H1 (cell line): Measurements from ENCODE around the gene FBXL16. TPM values are rescaled to one million over a fixed set of nuclear protein-coding genes. Genes with fewer than 3 reads are reported as not detected.
A peak's percentile ranks its signal among the peaks of the same experiment; 100 is the strongest.

Source experiments
- CTCF ChIA-PET: fragments of 300-600 bp; sonication (Branson Sonifier 250); formaldehyde crosslinking; loops from one replicate; lab custom pipeline; 2021; ENCODE audit not compliant: partially characterized antibody; lab: Charles Lee
- POLR2A ChIA-PET: fragments of 300-600 bp; sonication (Branson Sonifier 250); formaldehyde crosslinking; loops from one replicate; lab custom pipeline; 2021; ENCODE audit warnings: inconsistent platforms; ENCODE audit not compliant: partially characterized antibody; lab: Charles Lee
- DNase-seq, 2 experiments: peaks; one replicate each; pipeline versions ENCODE4 v3.0.0 to v3.0.0-alpha.2; 2010 to 2022; ENCODE audit warnings: low spot score in 2 of 2, low read depth in 1 of 2, mixed read lengths in 1 of 2
- FAIRE-seq: peaks from 2 replicates; lab custom pipeline; 2011; peaks lifted over from hg19 to GRCh38; lab: Jason Lieb, UNC
- H2AFZ ChIP-seq: 2 replicates; pipeline ENCODE4 v1.8.1; 2012; ENCODE audit warnings: low read length, inconsistent platforms
- H2AK5ac ChIP-seq: 2 replicates; pipeline ENCODE4 v1.6.1; 2013; ENCODE audit warnings: low read depth, low read length
- H2BK120ac ChIP-seq: replicated peaks from 2 replicates; pipeline ENCODE3; 2013; ENCODE audit warnings: low read depth, low read length, inconsistent platforms
- H2BK12ac ChIP-seq: 2 replicates; pipeline ENCODE4 v1.6.1; 2013; ENCODE audit warnings: low read depth, low read length
- H2BK15ac ChIP-seq: 2 replicates; pipeline ENCODE4 v1.6.1; 2013; ENCODE audit warnings: low read length
- H2BK20ac ChIP-seq: 2 replicates; pipeline ENCODE4 v1.6.1; 2013; ENCODE audit warnings: low read length
- H2BK5ac ChIP-seq: 2 replicates; pipeline ENCODE4 v1.6.1; 2013; ENCODE audit warnings: low read depth, low read length
- H3K14ac ChIP-seq: 2 replicates; pipeline ENCODE4 v1.6.1; 2013; ENCODE audit warnings: inconsistent platforms; ENCODE audit not compliant: insufficient read length
- H3K18ac ChIP-seq: 2 replicates; pipeline ENCODE4 v1.6.1; 2013; ENCODE audit warnings: low read length; ENCODE audit errors: extremely low read depth
- H3K23ac ChIP-seq: 2 replicates; pipeline ENCODE4 v1.6.1; 2013; ENCODE audit warnings: inconsistent platforms; ENCODE audit not compliant: insufficient read length
- H3K23me2 ChIP-seq: 2 replicates; pipeline ENCODE4 v1.6.1; 2013; ENCODE audit warnings: low read depth, low read length
- H3K27ac ChIP-seq: 2 replicates; pipeline ENCODE4 v1.6.1; 2011; ENCODE audit warnings: low read depth, low read length, inconsistent platforms
- H3K27me3 ChIP-seq, 4 experiments: replicated peaks in 1 of 4; 1 replicate in 1 of 4; 2 replicates in 3 of 4; pipeline versions ENCODE4 v1.6.1 to v1.8.1; 2011 to 2013; ENCODE audit warnings: low read length in 3 of 4, mild to moderate bottlenecking in 3 of 4, inconsistent platforms in 2 of 4, mixed read lengths in 2 of 4, moderate library complexity in 1 of 4; ENCODE audit not compliant: control insufficient read depth in 3 of 4, insufficient read depth in 3 of 4; ENCODE audit errors: extremely low read depth in 1 of 4
- H3K36me3 ChIP-seq, 4 experiments: 2 replicates each; pipeline versions ENCODE4 v1.6.1 to v1.8.1; 2011 to 2013; ENCODE audit warnings: mild to moderate bottlenecking in 4 of 4, low read length in 3 of 4, moderate library complexity in 2 of 4, control low read depth in 1 of 4, inconsistent platforms in 1 of 4; ENCODE audit not compliant: insufficient read depth in 4 of 4, control insufficient read depth in 2 of 4
- H3K4ac ChIP-seq: replicated peaks from 2 replicates; pipeline ENCODE3; 2013; ENCODE audit warnings: low read length, low read depth, mixed read lengths, inconsistent platforms; ENCODE audit not compliant: insufficient read length
- H3K4me1 ChIP-seq, 4 experiments: replicated peaks in 1 of 4; 1 replicate in 1 of 4; 2 replicates in 3 of 4; pipeline versions ENCODE4 v1.6.1 to v1.8.1; 2011 to 2013; ENCODE audit warnings: low read length in 3 of 4, inconsistent platforms in 2 of 4, mixed read lengths in 1 of 4; ENCODE audit not compliant: insufficient read depth in 4 of 4, control insufficient read depth in 3 of 4
- H3K4me2 ChIP-seq, 2 experiments: 2 replicates each; pipeline versions ENCODE4 v1.6.1 to v1.8.1; 2011 to 2013; ENCODE audit warnings: low read depth in 2 of 2, low read length in 2 of 2, control low read depth in 1 of 2, inconsistent platforms in 1 of 2, mild to moderate bottlenecking in 1 of 2; ENCODE audit not compliant: insufficient read depth in 1 of 2
- H3K4me3 ChIP-seq, 4 experiments: fragments of 200-600, 300-600 bp in 1 of 4; sonication (generic), shearing (Covaris generic), sonication (Bioruptor Twin) in 1 of 4; 2 replicates each; pipeline versions ENCODE4 v1.5.1 to v1.8.1; 2011 to 2016; ENCODE audit warnings: low read length in 4 of 4, low read depth in 3 of 4, control low read depth in 2 of 4, inconsistent platforms in 2 of 4, mild to moderate bottlenecking in 2 of 4, mixed read lengths in 1 of 4, moderate library complexity in 1 of 4; ENCODE audit not compliant: insufficient read depth in 2 of 4; ENCODE audit errors: extremely low read depth in 1 of 4
- H3K56ac ChIP-seq: replicated peaks from 2 replicates; pipeline ENCODE3; 2013; ENCODE audit warnings: low read depth, mild to moderate bottlenecking, mixed read lengths, low read length, inconsistent platforms; ENCODE audit not compliant: insufficient read length
- H3K79me1 ChIP-seq: 2 replicates; pipeline ENCODE4 v1.6.1; 2013; ENCODE audit warnings: low read depth, low read length, control low read depth
- H3K79me2 ChIP-seq, 2 experiments: 2 replicates each; pipeline versions ENCODE4 v1.6.1 to v1.8.1; 2012 to 2013; ENCODE audit warnings: low read length in 2 of 2, mild to moderate bottlenecking in 2 of 2, inconsistent platforms in 1 of 2; ENCODE audit not compliant: insufficient read depth in 2 of 2, control insufficient read depth in 1 of 2
- H3K9ac ChIP-seq, 4 experiments: replicated peaks in 1 of 4; 1 replicate in 1 of 4; 2 replicates in 3 of 4; pipeline versions ENCODE4 v1.6.1 to v1.8.1; 2011 to 2013; ENCODE audit warnings: low read depth in 3 of 4, low read length in 3 of 4, control low read depth in 2 of 4, mild to moderate bottlenecking in 2 of 4, moderate library complexity in 2 of 4, inconsistent platforms in 1 of 4; ENCODE audit errors: extremely low read depth in 1 of 4
- H3K9me3 ChIP-seq, 2 experiments: 2 replicates each; pipeline versions ENCODE4 v1.6.1 to v1.8.1; 2012 to 2013; ENCODE audit warnings: mild to moderate bottlenecking in 2 of 2, moderate library complexity in 2 of 2, control low read depth in 1 of 2, inconsistent platforms in 1 of 2, low read depth in 1 of 2, low read length in 1 of 2, mixed read lengths in 1 of 2; ENCODE audit not compliant: insufficient read depth in 2 of 2
- H4K20me1 ChIP-seq, 2 experiments: replicated peaks in 1 of 2; 2 replicates each; pipeline versions ENCODE3 to v1.8.1; 2011 to 2013; ENCODE audit warnings: inconsistent platforms in 2 of 2, low read length in 2 of 2, mild to moderate bottlenecking in 1 of 2; ENCODE audit not compliant: insufficient read depth in 2 of 2, control insufficient read depth in 1 of 2
- H4K5ac ChIP-seq: 2 replicates; pipeline ENCODE4 v1.6.1; 2013; ENCODE audit warnings: low read length, low read depth, mixed read lengths, inconsistent platforms; ENCODE audit not compliant: insufficient read length
- H4K8ac ChIP-seq: 2 replicates; pipeline ENCODE4 v1.8.0; 2013; ENCODE audit warnings: mild to moderate bottlenecking, moderate library complexity, low read length, inconsistent platforms; ENCODE audit not compliant: insufficient read depth; ENCODE audit errors: extremely low read depth
- H4K91ac ChIP-seq: replicated peaks from 2 replicates; pipeline ENCODE3; 2013; ENCODE audit warnings: low read length, mixed read lengths, inconsistent platforms; ENCODE audit not compliant: insufficient read length
- CBX8 ChIP-seq: fragments of 300-800, 300-1000 bp; sonication (generic); IDR thresholded peaks from 2 replicates; pipeline ENCODE4 v1.7.1; 2016; ENCODE audit warnings: low read depth, low read length, borderline replicate concordance
- CTCF ChIP-seq, 3 experiments: IDR thresholded peaks; 1 replicate in 2 of 3; 2 replicates in 1 of 3; pipeline versions ENCODE4 v1.5.1 to v1.6.1; 2011; ENCODE audit warnings: low read length in 3 of 3, mild to moderate bottlenecking in 3 of 3, inconsistent platforms in 2 of 3, low read depth in 1 of 3, moderate library complexity in 1 of 3; ENCODE audit not compliant: insufficient read depth in 1 of 3; ENCODE audit errors: control extremely low read depth in 1 of 3
- SRF ChIP-seq: IDR thresholded peaks from 2 replicates; pipeline ENCODE4 v1.6.1; 2011; ENCODE audit warnings: mild to moderate bottlenecking, low read depth, low read length, moderate library complexity
- WGBS, 2 experiments: shearing (Covaris generic) in 1 of 2; methylation state at CpG; one replicate each; pipeline versions ENCODE4 v1.1.6 to v1.1.7; 2013 to 2015; ENCODE audit warnings: low lambda C conversion rate in 2 of 2, mixed read lengths in 2 of 2, inconsistent platforms in 1 of 2, low coverage in 1 of 2, missing lambda C conversion rate in 1 of 2; ENCODE audit not compliant: insufficient replicate concordance in 2 of 2, insufficient coverage in 1 of 2, insufficient read length in 1 of 2; ENCODE audit errors: extremely low coverage in 1 of 2, missing lambda C conversion rate in 1 of 2; 5-methylcytosine and 5-hydroxymethylcytosine counted together
- polyA plus RNA-seq, 7 experiments: library from polyadenylated mRNA; depleted of rRNA in 3 of 7; stranded (reverse) in 5 of 7; unstranded in 2 of 7; fragments of >200 nt in 5 of 7; fragments of 200-250 nt in 2 of 7; gene quantifications; 1 replicate in 5 of 7; 2 replicates in 1 of 7; 4 replicates in 1 of 7; pipeline versions ENCODE4 v1.2.1 to v1.2.3, GENCODE V29; 2011 to 2013; ENCODE audit warnings: missing spikeins in 2 of 7, mixed read lengths in 2 of 7
- total RNA-seq: library from RNA; stranded (reverse); fragmentation: NEBNext Ultra II Directional; extraction: Animal tissue kit (Norgen Biotek cat#: 25700); gene quantifications from 2 replicates; pipeline ENCODE4 v1.2.1, GENCODE V29; 2021

The FBXL16 gene
- total and polyA plus RNA-seq, 2 of the 8 experiments (the other 6 are each of a cell fraction or from before 2014, with no cell fraction given) = 12.5 to 12.8 TPM

GRCh38 chr16:703406-703805 lies 2.2 kb downstream of the FBXL16 start:
- Histone ChIP-seq H2AFZ (no peak overlapping the region), H2BK20ac (no peak overlapping the region), H3K23ac (no peak overlapping the region), H3K27me3 (peaks cover 62 to 91% (median 87%) of the 10 kb centered on the region in 4 experiments), H3K4me1 (peaks cover 0 to 8% (median 2%) of the 10 kb centered on the region in 4 experiments; a peak in 4 of 7 replicates), H3K9ac (no peak overlapping the region), H4K8ac (no peak overlapping the region), H3K18ac (no peak overlapping the region), H2BK12ac (no peak overlapping the region), H3K4me2 (no peak overlapping the region), H3K4ac (no peak overlapping the region), H4K91ac (no peak overlapping the region), H3K23me2 (peaks cover 12% of the 10 kb centered on the region; the same call in 1 of the 2 replicates), H2AK5ac (no peak overlapping the region), H3K79me2 (no peaks in the 10 kb centered on the region), H2BK15ac (no peak overlapping the region), H3K79me1 (no peaks in the 10 kb centered on the region), H2BK5ac (no peak overlapping the region), H3K14ac (no peak overlapping the region), H2BK120ac (no peak overlapping the region), H3K27ac (no peak overlapping the region), H3K56ac (no peak overlapping the region), H3K4me3 (no peak overlapping the region), H3K36me3 (no peaks in the 10 kb centered on the region), H4K20me1 (peaks cover 8 to 30% of the 10 kb centered on the region in 2 experiments), H4K5ac (no peak overlapping the region), H3K9me3 (no peaks in the 10 kb centered on the region)
- POLR2A ChIA-PET = interaction anchor here (1.0 to 4.5 kb wide), 9 partner anchors 8 to 97 kb away, joined by 3 to 30 read pairs (median 5); partner anchors contain the start of genes ANTKMT, CCDC78, CIAO3 and GNG13
- no peak for DNase-seq
- WGBS, 2 experiments = 82% methylated on average over 11 of the region's 12 CpGs; no CpG with 5 or more reads in 1 of the 2 experiments
- CTCF ChIA-PET = interaction anchor here (1.3 to 33.4 kb wide), 6 partner anchors 9 to 82 kb away, joined by 3 to 977 read pairs (median 10); partner anchors contain the start of genes ANTKMT, CCDC78, CIAO3 and HAGHL
- TF ChIP-seq CBX8 = no peak
- TF ChIP-seq CTCF (IDR thresholded peaks at IDR 0.05; ENCODE audit: control extremely low read depth in 1 of 3, insufficient read depth in 1 of 3, low read depth in 1 of 3, low read length in 3 of 3) = 0 out of 4 replicates have a peak, but pooled peaks of 1 of the 3 experiments have one; percentile 2
- TF ChIP-seq SRF = no peak
- no peak for FAIRE-seq
